GM12878 (cell line): ENCODE measurements around the gene PRM1. TPM values are rescaled to one million over a fixed set of nuclear protein-coding genes. Genes with fewer than 3 reads are reported as not detected.

Experiments used
- CHD2 ChIP-seq: IDR thresholded peaks from 2 replicates; pipeline ENCODE4 v1.6.1; 2011; ENCODE audit warnings: low read depth, low read length, improper control_type of control experiment, borderline replicate concordance
- DPF2 ChIP-seq: fragments of 450-650 bp; IDR thresholded peaks from 2 replicates; pipeline ENCODE4 v1.6.1; 2017; ENCODE audit warnings: mild to moderate bottlenecking
- EED ChIP-seq: sonication (generic); IDR thresholded peaks from 2 replicates; pipeline ENCODE4 v1.6.1; 2016; ENCODE audit warnings: antibody characterized with exemption, low read depth
- ESRRA ChIP-seq: IDR thresholded peaks from 2 replicates; pipeline ENCODE4 v1.6.1; 2012; ENCODE audit warnings: mild to moderate bottlenecking, low read length, improper control_type of control experiment
- FOS ChIP-seq: IDR thresholded peaks from 3 replicates; pipeline ENCODE4 v1.6.1; 2011; ENCODE audit warnings: borderline replicate concordance; ENCODE audit not compliant: insufficient read length; ENCODE audit errors: extremely low read depth
- FOXM1 ChIP-seq: IDR thresholded peaks from 2 replicates; pipeline ENCODE4 v1.6.1; 2012; ENCODE audit warnings: low read depth, mild to moderate bottlenecking, inconsistent platforms, low read length, moderate library complexity
- IRF4 ChIP-seq: IDR thresholded peaks from 2 replicates; pipeline ENCODE4 v1.6.1; 2011; ENCODE audit warnings: low read depth, low read length
- PAX8 ChIP-seq: fragments of 450-650 bp; IDR thresholded peaks from 2 replicates; pipeline ENCODE4 v1.6.1; 2017; ENCODE audit warnings: mild to moderate bottlenecking, moderate library complexity
- PRDM15 ChIP-seq: fragments of 450-650 bp; formaldehyde crosslinking; IDR thresholded peaks from 2 replicates; pipeline ENCODE4 v1.4.0; 2020; ENCODE audit warnings: mild to moderate bottlenecking, moderate library complexity
- RBBP5 ChIP-seq: fragments of 200-600 bp; sonication (generic); conservative IDR thresholded peaks from 2 replicates; pipeline ENCODE4 v1.6.1; 2016
- RFX5 ChIP-seq: IDR thresholded peaks from 2 replicates; pipeline ENCODE4 v1.6.1; 2011; ENCODE audit warnings: low read depth, low read length, improper control_type of control experiment
- SMAD5 ChIP-seq: IDR thresholded peaks from 2 replicates; pipeline ENCODE4 v1.6.1; 2016; ENCODE audit warnings: antibody characterized with exemption, low read depth
- SP1 ChIP-seq: IDR thresholded peaks from one replicate; pipeline ENCODE4 v1.6.1; 2011; ENCODE audit warnings: low read depth, low read length
- TCF3 ChIP-seq: IDR thresholded peaks from 2 replicates; pipeline ENCODE4 v1.6.1; 2012; ENCODE audit warnings: low read depth, mild to moderate bottlenecking, low read length, borderline replicate concordance; ENCODE audit not compliant: insufficient read depth
- ZBTB40 ChIP-seq: fragments of 450-650 bp; IDR thresholded peaks from 2 replicates; pipeline ENCODE4 v1.6.1; 2016; ENCODE audit warnings: mild to moderate bottlenecking, moderate library complexity, borderline replicate concordance
- ZNF622 ChIP-seq: fragments of 450-650 bp; IDR thresholded peaks from 2 replicates; pipeline ENCODE4 v1.6.1; 2017; ENCODE audit warnings: mild to moderate bottlenecking, inconsistent platforms
- polyA plus RNA-seq, 11 experiments: library from polyadenylated mRNA; depleted of rRNA in 4 of 11; unstranded in 6 of 11; stranded (reverse) in 5 of 11; fragments of >200 nt; fragmentation: Nextera tagmentation in 4 of 11; fragmentation: Illumina TruSeq in 1 of 11; extraction: Ambion mirVana in 4 of 11; extraction: Trizol in 1 of 11; gene quantifications; 1 replicate in 1 of 11; 2 replicates in 10 of 11; pipeline versions ENCODE4 v1.2.1 to v1.2.3, GENCODE V29; 2011 to 2016; ENCODE audit warnings: inconsistent platforms in 2 of 11, missing spikeins in 2 of 11, low read depth in 1 of 11
- total RNA-seq, 4 experiments: library from RNA; depleted of rRNA in 3 of 4; stranded (reverse); fragments of >200 nt in 3 of 4; fragmentation: Illumina TruSeq in 1 of 4; extraction: Trizol in 1 of 4; gene quantifications; 2 replicates each; pipeline versions ENCODE4 v1.2.1 to v1.2.3, GENCODE V29; 2013 to 2021
- TF ChIP-seq, protein P1 (sequence below): fragments of 450-650 bp; IDR thresholded peaks from 2 replicates; pipeline ENCODE4 v1.6.1; 2017; ENCODE audit warnings: antibody characterized with exemption, mild to moderate bottlenecking, moderate library complexity
- TF ChIP-seq, protein P2 (sequence below), 3 experiments: IDR thresholded peaks in 2 of 3; conservative IDR thresholded peaks in 1 of 3; 2 replicates each; pipeline ENCODE4 v1.5.1; 2011; ENCODE audit warnings: low read depth in 3 of 3, low read length in 3 of 3, mild to moderate bottlenecking in 3 of 3, control low read depth in 2 of 3, moderate library complexity in 2 of 3, inconsistent platforms in 1 of 3, mixed read lengths in 1 of 3; ENCODE audit not compliant: control insufficient read depth in 2 of 3, insufficient read depth in 1 of 3; ENCODE audit errors: extremely low read depth in 1 of 3

The PRM1 gene
- total and polyA plus RNA-seq, 10 of the 15 experiments (the other 5 are each of a cell fraction or from before 2014, with no cell fraction given) = 0.20 TPM; not detected in 9

- TF ChIP-seq TCF3 (0 out of 2 replicates have a peak, but pooled peaks have one; percentile 56), FOS (no peak), ZNF622 (no peak), EED (peak; percentile 75), SMAD5 (no peak), RBBP5 (no peak), RFX5 (no peak), SP1 (peak; percentile 60), DPF2 (peak; percentile 82; the same call in 1 of the 2 replicates), ZBTB40 (no peak), PRDM15 (CRISPR knock-in tag) (no peak), ESRRA (no peak), CHD2 (peak; percentile 69; the same call in 1 of the 2 replicates), FOXM1 (peak; percentile 85; the same call in 1 of the 2 replicates), PAX8 (no peak), IRF4 (peak; percentile 84)
- TF ChIP-seq, protein P1, sequence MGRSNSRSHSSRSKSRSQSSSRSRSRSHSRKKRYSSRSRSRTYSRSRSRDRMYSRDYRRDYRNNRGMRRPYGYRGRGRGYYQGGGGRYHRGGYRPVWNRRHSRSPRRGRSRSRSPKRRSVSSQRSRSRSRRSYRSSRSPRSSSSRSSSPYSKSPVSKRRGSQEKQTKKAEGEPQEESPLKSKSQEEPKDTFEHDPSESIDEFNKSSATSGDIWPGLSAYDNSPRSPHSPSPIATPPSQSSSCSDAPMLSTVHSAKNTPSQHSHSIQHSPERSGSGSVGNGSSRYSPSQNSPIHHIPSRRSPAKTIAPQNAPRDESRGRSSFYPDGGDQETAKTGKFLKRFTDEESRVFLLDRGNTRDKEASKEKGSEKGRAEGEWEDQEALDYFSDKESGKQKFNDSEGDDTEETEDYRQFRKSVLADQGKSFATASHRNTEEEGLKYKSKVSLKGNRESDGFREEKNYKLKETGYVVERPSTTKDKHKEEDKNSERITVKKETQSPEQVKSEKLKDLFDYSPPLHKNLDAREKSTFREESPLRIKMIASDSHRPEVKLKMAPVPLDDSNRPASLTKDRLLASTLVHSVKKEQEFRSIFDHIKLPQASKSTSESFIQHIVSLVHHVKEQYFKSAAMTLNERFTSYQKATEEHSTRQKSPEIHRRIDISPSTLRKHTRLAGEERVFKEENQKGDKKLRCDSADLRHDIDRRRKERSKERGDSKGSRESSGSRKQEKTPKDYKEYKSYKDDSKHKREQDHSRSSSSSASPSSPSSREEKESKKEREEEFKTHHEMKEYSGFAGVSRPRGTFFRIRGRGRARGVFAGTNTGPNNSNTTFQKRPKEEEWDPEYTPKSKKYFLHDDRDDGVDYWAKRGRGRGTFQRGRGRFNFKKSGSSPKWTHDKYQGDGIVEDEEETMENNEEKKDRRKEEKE = no peak
- TF ChIP-seq, protein P2, sequence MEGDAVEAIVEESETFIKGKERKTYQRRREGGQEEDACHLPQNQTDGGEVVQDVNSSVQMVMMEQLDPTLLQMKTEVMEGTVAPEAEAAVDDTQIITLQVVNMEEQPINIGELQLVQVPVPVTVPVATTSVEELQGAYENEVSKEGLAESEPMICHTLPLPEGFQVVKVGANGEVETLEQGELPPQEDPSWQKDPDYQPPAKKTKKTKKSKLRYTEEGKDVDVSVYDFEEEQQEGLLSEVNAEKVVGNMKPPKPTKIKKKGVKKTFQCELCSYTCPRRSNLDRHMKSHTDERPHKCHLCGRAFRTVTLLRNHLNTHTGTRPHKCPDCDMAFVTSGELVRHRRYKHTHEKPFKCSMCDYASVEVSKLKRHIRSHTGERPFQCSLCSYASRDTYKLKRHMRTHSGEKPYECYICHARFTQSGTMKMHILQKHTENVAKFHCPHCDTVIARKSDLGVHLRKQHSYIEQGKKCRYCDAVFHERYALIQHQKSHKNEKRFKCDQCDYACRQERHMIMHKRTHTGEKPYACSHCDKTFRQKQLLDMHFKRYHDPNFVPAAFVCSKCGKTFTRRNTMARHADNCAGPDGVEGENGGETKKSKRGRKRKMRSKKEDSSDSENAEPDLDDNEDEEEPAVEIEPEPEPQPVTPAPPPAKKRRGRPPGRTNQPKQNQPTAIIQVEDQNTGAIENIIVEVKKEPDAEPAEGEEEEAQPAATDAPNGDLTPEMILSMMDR (IDR thresholded peaks at IDR 0.05 in 2 of 3, conservative IDR thresholded peaks at IDR 0.05 in 1 of 3; ENCODE audit: control insufficient read depth in 2 of 3, extremely low read depth in 1 of 3, insufficient read depth in 1 of 3, low read depth in 3 of 3, low read length in 3 of 3) = no peak
Measured at GRCh38 chr16:11310997-11311561, 29.9 kb upstream of the PRM1 start (continued).
